CD4-positive, alpha-beta T cell treated with Interleukin-17A for 4 hours (primary cell): ENCODE data around the gene C9orf152.

ENCODE experiments used
- DNase-seq: peaks from one replicate; pipeline ENCODE4 v3.0.0-alpha.2; 2020; ENCODE audit warnings: mixed read lengths

The C9orf152 gene

DNA sequence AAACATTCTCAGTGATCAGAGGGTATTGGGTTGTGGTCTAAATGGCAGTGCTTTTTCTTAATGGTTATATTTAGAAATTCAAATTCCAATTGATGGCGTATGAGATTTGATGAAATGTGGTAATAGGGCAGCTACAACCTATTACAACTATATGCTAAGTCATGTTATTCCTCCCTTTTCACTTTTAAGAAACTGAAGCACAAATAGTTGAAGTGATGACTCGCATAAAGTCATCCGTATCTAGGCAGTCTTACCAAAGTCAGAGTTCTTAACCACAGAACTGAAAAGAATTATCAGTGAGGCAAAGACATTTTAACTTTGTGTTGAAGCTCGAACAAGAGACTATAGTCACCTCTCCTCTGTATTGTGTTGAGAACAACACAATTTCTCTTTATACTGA is 28.2 kb downstream of the C9orf152 start:
- no peak for DNase-seq

DNA sequence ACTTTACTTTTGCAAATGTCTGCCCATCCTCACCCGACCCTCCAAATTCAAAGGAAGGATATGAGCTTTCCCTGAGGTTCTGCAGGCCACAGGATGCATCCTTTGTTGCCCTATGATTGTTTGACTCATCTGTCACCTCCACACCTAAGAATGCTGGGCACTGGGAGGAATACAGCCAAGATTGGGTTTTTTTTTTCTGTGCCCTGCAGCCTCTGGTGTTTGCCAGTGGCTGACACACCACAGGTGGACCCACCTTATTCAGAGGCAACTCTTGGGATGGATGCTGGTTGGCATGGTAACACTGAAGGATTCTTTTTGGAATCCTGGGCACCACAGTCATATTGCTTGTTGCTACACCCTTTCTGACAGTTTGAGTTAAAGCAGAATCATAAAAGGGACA is 29.7 kb downstream of the C9orf152 start:
- no peak for DNase-seq

DNA sequence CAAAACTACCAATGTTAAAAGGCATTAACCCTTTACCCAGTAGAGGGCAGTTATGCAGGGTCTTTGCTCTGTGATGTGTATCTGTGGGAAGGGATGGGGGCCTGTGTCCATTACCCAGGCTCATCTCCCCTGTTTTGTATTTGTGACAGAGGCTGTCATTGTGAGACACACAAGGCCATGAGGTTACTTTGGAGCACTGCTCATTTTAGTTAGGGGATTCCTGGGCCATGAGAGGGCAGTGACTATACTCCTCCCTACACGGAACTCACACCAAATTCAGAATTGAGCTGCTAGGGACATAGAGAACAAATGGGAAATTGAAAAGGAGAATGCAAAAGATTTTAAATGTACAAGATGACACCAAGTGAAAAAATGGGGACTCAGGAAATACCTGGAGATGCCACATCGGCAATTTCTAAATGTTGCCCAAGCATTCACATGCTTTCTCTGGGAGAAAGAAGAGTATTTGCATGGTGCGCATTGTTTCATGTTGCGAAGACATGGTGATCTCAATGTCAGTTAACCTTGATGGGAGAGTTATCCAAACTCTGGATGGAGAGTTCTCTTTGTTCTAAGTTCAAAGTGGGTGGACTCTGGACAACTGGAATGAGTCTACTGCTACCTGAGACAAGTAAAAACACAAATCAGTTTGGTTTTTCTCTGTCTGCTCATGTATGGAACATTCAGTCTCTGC is 32.5 kb downstream of the C9orf152 start:
- DNase-seq: no peak

DNA sequence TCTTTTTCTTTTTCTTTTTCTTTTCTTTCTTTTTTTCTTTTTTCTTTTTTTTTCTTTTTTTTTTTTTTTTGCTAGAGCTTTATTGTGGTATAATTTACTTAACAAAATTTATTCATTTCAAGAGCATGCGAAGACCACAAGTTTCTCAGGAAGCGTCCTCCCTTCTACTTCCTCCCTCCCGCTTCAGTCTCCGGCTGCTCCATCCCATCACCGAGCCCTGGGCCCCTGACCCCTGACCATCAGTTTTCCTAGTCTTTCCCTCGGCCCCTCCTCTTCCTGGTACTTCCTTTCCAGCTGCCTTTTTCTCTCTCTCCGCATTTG is 34.7 kb downstream of the C9orf152 start:
- no peak for DNase-seq

DNA sequence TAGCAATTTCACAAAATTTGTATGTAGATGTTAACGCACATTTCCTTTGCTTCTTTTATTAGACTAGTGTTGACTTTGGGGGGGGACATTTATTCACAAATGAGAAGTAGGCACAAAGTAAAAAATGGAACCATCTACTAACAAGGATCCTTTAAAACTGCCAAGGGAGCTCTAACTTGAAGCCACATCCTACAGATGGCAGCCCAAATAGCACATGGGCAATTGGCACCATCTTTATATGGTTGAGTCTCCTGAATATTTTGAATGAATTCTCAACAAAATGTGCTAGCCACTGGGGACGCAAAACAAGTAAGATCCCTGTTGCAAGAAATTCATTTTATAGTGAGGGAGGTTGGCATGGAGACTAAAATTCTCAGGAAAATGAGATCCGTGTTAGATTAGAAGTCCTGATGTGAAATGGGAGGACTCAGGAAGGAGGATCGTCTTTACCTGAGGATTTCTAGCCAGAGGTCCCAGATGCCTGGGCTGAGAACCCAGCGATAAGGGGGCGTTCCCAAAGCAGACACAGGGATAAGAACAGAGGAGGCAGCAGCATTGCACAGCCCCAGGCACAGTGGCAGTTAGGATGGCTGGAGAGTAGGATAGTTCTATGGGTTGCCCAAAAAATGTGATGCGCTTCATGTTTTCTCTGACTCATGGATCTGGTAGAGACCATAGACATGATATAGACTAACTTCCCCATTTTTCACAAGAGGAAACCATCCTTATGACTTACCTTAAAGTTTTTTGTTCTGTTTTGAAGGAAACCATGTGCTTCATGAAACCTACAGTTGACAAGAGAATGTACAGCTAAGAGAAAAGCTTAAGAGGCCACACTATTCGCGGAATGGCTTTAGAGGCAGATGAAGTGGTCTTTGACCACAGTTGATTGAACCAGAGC is 37.4 kb downstream of the C9orf152 start:
- DNase-seq: no peak

DNA sequence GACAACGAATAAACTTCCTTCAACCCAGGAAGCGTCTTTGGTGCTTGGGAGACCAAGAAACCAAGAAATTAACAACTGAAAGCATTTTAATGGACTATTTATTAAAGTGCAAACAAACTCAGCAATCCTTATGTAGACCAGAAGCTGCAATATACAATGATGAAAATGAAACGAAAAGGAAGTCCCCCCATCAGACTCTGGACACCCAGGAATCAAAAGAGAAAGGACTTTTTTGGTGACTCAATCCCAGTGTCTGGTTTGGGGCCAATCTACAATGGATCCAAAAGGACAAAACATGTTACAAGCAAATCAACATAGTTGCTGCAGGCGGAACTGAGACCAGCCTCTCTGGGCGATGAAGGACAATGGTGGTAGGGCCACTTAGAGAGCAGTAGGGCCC is 39.5 kb downstream of the C9orf152 start:
- DNase-seq: no peak

DNA sequence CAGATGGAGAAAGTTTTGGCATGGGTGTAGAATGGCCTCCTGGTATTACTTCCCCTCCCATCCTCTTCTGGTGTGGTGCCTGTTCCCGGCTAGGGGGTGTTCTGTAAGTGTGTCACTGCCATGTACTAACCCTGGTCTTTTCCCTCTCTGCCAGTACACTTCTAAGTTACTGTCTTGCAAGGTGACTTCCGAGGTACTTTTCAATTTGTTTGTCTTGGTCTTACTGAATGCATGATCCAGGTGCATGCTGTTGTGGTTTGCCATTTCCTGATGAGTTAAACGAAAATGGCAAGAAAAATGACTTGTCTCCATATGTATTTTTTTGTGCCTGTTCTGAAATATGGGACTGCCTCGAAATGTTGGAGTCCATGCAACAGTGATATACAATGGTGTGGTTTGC is 46.0 kb downstream of the C9orf152 start:
- DNase-seq: no peak

DNA sequence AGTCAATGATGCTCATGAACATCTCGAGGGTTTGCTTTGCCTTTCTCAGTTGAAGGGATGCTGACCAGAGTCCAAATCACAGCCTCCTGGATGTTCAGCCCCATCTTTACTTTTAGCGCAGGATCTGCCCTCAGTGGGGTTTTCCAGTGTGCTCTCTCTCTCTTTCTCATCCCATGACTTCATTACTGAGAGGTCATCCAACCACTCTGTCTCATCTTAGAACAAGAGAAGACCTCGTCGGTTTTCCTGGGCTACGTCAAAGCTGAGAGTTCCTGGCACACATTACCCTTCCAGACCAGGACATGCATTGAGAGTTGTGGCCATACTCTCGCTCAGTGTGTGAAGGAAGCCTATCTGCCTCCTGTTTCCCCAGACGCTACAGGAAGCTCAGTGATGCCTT is 47.3 kb downstream of the C9orf152 start:
- DNase-seq: no peak

DNA sequence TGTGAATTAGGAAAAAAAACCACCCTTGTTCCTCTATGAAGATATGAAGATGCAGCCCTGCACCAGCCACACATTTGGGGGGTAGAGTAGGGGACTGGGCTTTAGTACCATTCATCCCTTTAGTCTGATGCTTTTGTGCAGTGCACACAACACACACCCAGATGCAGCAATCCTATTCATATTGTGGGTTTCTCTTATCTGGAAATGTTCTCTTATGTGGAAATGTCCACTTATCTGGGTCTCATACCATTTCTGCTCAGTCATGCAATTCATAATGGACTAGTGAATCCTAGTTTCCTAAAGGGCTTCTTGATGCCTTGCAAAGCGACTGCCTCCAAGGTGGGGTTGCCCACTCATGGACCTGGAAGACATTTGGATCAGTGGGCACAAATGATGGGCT is 47.8 kb downstream of the C9orf152 start:
- no peak for DNase-seq

DNA sequence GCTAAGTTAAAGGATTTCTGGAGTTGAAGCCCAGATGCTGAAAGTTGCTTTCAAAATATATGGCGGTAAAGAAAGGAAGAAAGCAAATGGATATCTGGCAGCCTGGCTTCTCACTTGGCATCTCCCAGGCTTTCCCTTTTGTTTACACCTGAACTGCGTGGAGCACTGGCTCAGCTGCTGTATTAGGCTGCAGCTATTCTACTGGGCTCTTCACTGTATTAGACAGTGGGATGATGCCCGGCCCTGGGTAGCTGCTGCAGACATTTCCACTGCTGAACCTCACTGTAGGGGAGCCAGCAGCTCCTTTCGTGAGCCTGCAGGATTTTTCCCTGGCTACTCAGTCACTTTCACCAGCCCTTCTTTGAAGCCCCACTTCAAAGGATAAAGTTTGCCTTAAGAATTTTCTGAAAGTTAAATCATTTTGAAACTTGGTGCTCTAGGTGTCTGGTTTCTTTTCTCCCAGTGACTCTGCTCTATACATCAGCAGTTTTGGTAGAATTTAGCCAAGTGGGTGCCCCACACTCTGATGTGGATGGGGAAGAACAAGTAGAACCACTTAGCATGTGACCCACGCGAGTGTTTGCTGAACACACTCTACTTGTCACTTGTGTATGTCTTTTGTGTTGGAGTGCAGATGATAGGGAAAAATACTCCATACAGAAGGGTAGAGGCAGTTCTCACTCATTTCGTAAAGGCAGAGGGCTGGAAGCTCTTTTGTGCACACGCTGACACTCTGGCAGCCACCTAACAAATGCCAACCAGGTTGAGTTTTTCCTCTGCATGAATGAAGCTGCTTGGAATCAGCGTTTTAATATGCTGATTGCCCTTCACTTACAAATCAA is 49.9 kb downstream of the C9orf152 start:
- no peak for DNase-seq

DNA sequence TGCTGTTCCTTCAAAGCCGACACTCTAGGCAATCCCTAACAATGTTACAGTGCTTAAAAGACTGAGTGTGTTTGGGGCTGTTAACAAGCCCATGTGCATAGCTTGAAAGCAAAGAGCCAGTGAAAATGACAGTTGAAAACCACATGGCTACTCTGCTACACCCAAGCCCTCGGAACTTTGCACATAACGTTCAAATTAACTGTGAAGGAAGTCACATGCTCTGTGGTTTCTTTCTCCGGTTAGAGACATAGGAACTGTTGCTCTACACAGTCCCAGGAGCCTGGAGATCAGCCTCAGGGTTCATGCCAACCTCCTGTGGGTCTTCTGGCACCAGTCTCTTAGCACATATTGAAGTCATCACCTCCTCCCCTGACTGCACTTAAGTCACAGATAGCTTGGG is 51.1 kb downstream of the C9orf152 start:
- DNase-seq: peak; percentile 16

DNA sequence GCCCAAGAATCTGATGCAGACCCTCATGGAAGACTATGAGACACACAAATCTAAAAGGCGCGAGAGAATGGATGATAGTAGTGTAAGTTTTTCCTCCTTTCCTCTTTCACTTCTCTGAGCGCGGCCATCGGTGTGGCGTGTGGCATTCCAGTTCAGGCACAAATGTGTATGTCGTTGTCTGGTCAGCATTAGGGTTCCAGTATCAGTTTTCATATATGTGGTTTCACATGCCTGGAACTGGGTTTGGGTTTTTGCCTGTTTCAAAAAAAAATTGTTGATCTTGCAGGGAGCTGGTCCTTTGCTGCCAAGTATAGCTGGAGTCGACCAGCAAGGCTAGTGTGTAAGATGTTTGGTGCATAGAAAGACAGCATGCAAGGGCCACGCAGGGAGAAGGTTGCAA is 51.5 kb downstream of the C9orf152 start:
- DNase-seq: no peak

DNA sequence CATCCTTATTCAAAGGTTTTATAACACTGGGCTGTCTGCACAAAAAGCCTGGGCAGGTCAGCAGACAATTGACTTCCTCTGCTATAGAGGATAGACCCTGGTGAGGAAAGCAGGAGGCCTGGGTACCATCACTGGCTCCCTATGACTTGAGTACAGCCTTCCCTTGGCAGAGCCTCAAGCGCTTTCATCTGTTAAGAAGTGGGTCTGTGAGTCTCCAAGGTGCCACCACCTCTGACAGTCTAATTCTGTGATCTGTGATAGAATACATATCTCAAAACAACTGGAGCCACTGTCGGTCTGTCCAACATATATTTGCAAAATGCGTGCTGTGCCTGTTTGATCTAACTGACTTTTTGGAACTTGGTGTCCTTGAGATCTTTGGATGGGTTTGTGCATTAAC is 52.2 kb downstream of the C9orf152 start:
- no peak for DNase-seq

DNA sequence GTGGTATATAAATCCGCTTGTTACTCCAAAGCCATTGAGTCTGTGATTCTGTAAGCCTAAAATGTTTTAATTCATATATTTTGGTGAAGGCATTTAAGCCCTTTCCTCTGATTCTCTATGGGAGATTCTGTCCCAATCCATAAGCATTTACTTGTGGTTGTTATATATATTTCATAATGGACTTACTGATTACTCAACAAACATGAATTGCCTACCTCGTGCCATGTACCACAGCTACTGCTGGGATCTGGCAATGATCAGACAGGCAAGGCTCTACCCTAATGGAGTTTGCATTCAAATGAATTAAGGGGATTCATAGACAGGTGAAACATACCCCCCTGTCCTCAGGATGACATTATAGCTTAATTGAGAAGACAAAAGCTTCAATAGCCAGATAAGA is 54.5 kb downstream of the C9orf152 start:
- DNase-seq: no peak

DNA sequence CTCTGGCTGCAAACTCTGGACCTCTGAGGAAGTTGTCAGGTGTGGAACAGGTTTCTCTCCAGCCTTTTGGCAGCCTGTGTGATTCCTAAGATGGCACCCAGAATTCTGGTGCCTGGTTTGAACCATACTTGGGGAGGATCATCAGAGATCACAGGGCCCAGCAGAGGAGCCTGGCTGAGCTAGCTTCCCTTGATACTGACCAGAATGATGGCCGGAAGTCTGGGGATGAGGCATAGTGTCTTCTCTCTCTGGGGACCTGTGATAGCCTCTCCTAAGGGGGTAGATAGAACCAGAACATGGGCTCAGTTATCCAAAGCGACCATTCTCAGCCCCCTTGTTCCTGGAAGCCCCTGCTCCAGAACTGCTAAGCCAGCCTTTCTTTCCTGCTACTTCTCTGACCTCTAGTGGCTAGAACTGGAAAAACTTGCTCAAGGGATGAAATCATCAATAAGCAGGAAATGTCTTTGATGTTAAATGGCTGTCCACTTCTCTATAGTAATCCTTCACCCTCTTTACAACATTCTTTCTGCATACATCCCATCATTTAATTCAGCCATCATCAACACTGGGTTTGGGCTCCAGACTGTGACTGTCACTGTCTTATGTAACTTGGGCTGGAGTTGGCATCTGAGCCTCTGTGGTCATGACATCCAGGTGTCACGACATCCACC is 55.1 kb downstream of the C9orf152 start:
- no peak for DNase-seq
